Stimulated activated naive CD8-positive, alpha-beta T cell treated with anti-CD3 and anti-CD28 coated beads, Interleukin-15, Interleukin-2, amounts not matched to agents 100 U/mL and 50 U/mL, for 24 hours (primary cell): ENCODE data around the gene ZNF273.
"Not testable (repeated sequence)": the region's sequence is repeated elsewhere in the genome, so short reads cannot be mapped to it uniquely, and the experiment has no call there.

Source experiments
- ATAC-seq: fragments of 150-1000 bp; cut with Tn5 transposase; one replicate; pipeline ENCODE4 v1.10.0; 2021
- DNase-seq: peaks from one replicate; pipeline ENCODE4 v3.0.0; 2021

ZNF273 gene

GRCh38 chr7:64946772-64947171, 43.7 kb downstream of the ZNF273 start:
- ATAC-seq (peak; percentile 78), DNase-seq (peak; percentile 40)

DNA sequence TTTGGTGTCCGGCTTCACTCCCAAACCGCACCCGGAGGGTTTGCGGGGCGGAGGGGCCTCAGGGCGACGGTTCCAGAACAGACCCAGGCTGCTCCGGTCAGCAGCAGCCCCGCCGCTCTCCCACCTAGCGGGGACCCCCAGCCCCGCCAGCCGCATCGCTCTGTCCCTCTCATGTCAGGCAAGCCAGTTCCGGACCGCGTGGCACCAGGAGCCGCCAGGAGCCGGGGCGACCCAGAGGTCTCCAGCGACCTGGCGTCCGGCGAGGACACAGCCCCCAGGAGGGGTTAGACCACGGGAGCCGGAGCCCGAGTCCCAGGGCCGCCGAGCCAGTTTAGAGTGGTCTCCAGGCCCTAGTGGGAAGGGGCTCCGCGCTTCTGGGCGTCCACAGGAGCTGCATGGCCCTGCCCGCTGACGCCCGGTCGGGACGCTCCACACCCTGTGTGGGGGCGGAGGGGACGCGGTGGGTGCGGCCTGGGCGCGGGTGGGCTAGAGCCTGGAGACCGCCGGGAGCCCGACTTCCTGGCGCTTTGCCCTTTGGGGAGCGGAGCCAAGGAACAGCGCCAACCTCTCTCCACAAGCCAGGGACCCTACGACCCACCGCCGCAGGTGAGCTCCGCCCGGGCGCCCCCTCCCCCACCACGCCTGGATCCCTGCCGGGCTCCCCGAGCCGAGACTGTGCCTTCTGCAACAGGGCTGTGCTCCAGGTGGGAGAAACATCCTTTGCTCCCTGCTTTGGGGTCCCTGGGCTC, 44.4 kb downstream of the ZNF273 start:
- ATAC-seq, result no peak
- no peak for DNase-seq

- ATAC-seq, result not testable (repeated sequence)
These were observed 45.7 kb downstream of the ZNF273 start for GRCh38 chr7:64948774-64949173.

DNA sequence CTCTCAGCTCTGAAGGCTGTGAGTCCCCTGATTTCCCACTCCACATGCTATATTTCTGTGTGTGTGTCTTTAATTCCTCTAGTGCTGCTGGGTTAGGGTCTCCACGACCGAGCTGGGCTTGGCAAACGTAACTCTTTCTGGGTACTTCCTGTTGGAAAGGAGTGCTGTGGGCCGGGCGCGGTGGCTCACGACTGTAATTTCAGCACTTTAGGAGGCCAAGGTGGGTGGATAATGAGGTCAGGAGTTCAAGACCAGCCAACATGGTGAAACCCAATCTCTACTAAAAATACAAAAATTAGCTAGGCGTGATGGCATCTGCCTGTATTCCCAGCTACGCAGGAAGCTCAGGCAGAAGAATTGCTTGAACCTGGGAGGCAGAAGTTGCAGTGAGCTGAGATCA, 47.6 kb downstream of the ZNF273 start:
- DNase-seq, ATAC-seq: not testable (repeated sequence)

More at GRCh38 chr7:64948774-64949173, 45.7 kb downstream of the ZNF273 start:
- not testable (repeated sequence) for DNase-seq

- DNase-seq, result no peak
These were observed 48.3 kb downstream of the ZNF273 start for GRCh38 chr7:64951250-64951848.

GRCh38 chr7:64959072-64959747, 56.1 kb downstream of the ZNF273 start:
- ATAC-seq, result no peak

More at GRCh38 chr7:64951250-64951848, 48.3 kb downstream of the ZNF273 start:
- ATAC-seq, result no peak

DNA sequence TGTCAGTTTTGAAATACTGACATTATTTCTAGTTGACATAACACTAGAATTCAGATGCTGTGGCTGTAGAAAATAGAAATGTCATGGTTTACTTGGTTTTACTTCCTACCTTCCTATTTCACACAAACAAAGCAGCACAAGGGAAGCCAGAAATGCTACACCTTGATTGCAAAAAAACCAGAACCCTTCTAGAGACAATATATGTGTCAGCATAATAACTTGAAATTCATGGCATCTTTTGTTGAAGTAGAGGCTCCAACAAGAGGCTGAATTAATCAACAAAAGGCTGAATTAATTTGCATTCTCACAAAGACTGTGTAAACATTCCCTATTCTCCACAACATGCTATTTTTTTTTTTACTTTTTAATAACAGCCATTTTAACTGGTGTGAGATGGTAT, 62.5 kb downstream of the ZNF273 start:
- no peak for DNase-seq
- ATAC-seq, result no peak

More at GRCh38 chr7:64959072-64959747, 56.1 kb downstream of the ZNF273 start:
- DNase-seq, result no peak

GRCh38 chr7:64978497-64979203, 75.6 kb downstream of the ZNF273 start:
- DNase-seq (no peak), ATAC-seq (no peak)
